Measurements from ENCODE around the gene B4GALT1. TPM values are rescaled to one million over a fixed set of nuclear protein-coding genes. Genes with fewer than 3 reads are reported as not detected.

Gene B4GALT1
- total and polyA plus RNA-seq, 2 donors from 2014 or later, result 33.0 to 163 TPM

- Histone ChIP-seq H3K27me3 (ENCODE audit: control insufficient read depth, insufficient read depth, low read length) (no peaks in the 10 kb centered on the region), H3K36me3 (ENCODE audit: control insufficient read depth in 2 of 3, insufficient read depth in 3 of 3, low read length in 3 of 3) (peaks cover 0 to 54% (median 28%) of the 10 kb centered on the region in 3 donors), H3K27ac (ENCODE audit: low read depth in 2 of 2, low read length in 2 of 2) (no peak overlapping the region), H3K4me1 (ENCODE audit: control insufficient read depth in 2 of 3, insufficient read depth in 2 of 3, low read depth in 1 of 3, low read length in 3 of 3) (no peaks in the 10 kb centered on the region), H3K9ac (ENCODE audit: low read length in 3 of 3) (no peak overlapping the region), H3K9me3 (ENCODE audit: control insufficient read depth in 2 of 3, insufficient read depth in 1 of 3, low read length in 3 of 3) (no peaks in the 10 kb centered on the region), H3K4me3 (ENCODE audit: low read length in 3 of 3) (no peak overlapping the region)
- no peak for TF ChIP-seq CTCF (IDR thresholded peaks at IDR 0.05; ENCODE audit: borderline replicate concordance, extremely low read depth, insufficient read depth)
- no peak for DNase-seq
- no peak for FAIRE-seq
- intact Hi-C loops (cut with DNase I), result no loop called here
Measured at GRCh38 chr9:33113799-33114547, 53.2 kb downstream of the B4GALT1 start.

GRCh38 chr9:33112094-33112493, 55.0 kb downstream of the B4GALT1 start:
- peaks cover 0 to 9% (median 8%) of the 10 kb centered on the region in 3 donors for H3K4me1 ChIP-seq (ENCODE audit: control insufficient read depth in 2 of 3, insufficient read depth in 2 of 3, low read depth in 1 of 3, low read length in 3 of 3)
- H3K36me3 ChIP-seq (ENCODE audit: control insufficient read depth in 2 of 3, insufficient read depth in 3 of 3, low read length in 3 of 3), result peaks cover 0 to 43% (median 28%) of the 10 kb centered on the region in 3 donors
- H3K9me3 ChIP-seq (ENCODE audit: control insufficient read depth in 2 of 3, insufficient read depth in 1 of 3, low read length in 3 of 3), result no peaks in the 10 kb centered on the region
- H3K9ac ChIP-seq (ENCODE audit: low read length in 3 of 3), result no peak overlapping the region
- no peak overlapping the region for H3K4me3 ChIP-seq (ENCODE audit: low read length in 3 of 3)
- no peak for TF ChIP-seq CTCF (IDR thresholded peaks at IDR 0.05; ENCODE audit: borderline replicate concordance, extremely low read depth, insufficient read depth)
- intact Hi-C loops (cut with DNase I), result no loop called here
- no peak overlapping the region for H3K27ac ChIP-seq (ENCODE audit: low read depth in 2 of 2, low read length in 2 of 2)
- no peak for FAIRE-seq
- H3K27me3 ChIP-seq (ENCODE audit: control insufficient read depth, insufficient read depth, low read length), result no peaks in the 10 kb centered on the region
- DNase-seq, result no peak

GRCh38 chr9:33111631-33112030, 55.5 kb downstream of the B4GALT1 start:
- H3K9ac ChIP-seq (ENCODE audit: low read length in 3 of 3), result no peak overlapping the region
- H3K27ac ChIP-seq (ENCODE audit: low read depth in 2 of 2, low read length in 2 of 2), result no peak overlapping the region
- DNase-seq (no peak), FAIRE-seq (no peak)
- H3K9me3 ChIP-seq (ENCODE audit: control insufficient read depth in 2 of 3, insufficient read depth in 1 of 3, low read length in 3 of 3), result no peaks in the 10 kb centered on the region
- no peak for TF ChIP-seq CTCF (IDR thresholded peaks at IDR 0.05; ENCODE audit: borderline replicate concordance, extremely low read depth, insufficient read depth)
- intact Hi-C loops (cut with DNase I), result no loop called here
- no peak overlapping the region for H3K4me3 ChIP-seq (ENCODE audit: low read length in 3 of 3)
- no peaks in the 10 kb centered on the region for H3K27me3 ChIP-seq (ENCODE audit: control insufficient read depth, insufficient read depth, low read length)
- peaks cover 0 to 13% (median 13%) of the 10 kb centered on the region in 3 donors for H3K4me1 ChIP-seq (ENCODE audit: control insufficient read depth in 2 of 3, insufficient read depth in 2 of 3, low read depth in 1 of 3, low read length in 3 of 3)
- peaks cover 0 to 43% (median 28%) of the 10 kb centered on the region in 3 donors for H3K36me3 ChIP-seq (ENCODE audit: control insufficient read depth in 2 of 3, insufficient read depth in 3 of 3, low read length in 3 of 3)
